ENCODE measurements around the gene SPINK8.
"Not testable (repeated sequence)": the region's sequence is repeated elsewhere in the genome, so short reads cannot be mapped to it uniquely, and the experiment has no call there.

The SPINK8 gene

GRCh38 chr3:48333346-48334245 is at the start of gene SPINK8:
TSS of gene SPINK8 (minus strand) at chr3:48333661. CDS start at chr3:48328341, 5,320 bp downstream.
- peak; percentile 39 for DNase-seq

GRCh38 chr3:48372862-48373435 is 39.5 kb upstream of the SPINK8 start:
- DNase-seq: no peak

GRCh38 chr3:48372377-48372770 is 38.9 kb upstream of the SPINK8 start:
- DNase-seq: no peak

- DNase-seq: no peak
These were observed 38.4 kb upstream of the SPINK8 start, which contains the start of gene FBXW12 for GRCh38 chr3:48371651-48372376. TSS of gene FBXW12 (plus strand) at chr3:48372219. CDS start at chr3:48372768, 549 bp downstream.

GRCh38 chr3:48370333-48370713 is 36.9 kb upstream of the SPINK8 start:
- DNase-seq: no peak

GRCh38 chr3:48369693-48370332 is 36.4 kb upstream of the SPINK8 start:
- DNase-seq: no peak

- peak; percentile 47 for DNase-seq
These were observed 33.7 kb upstream of the SPINK8 start for GRCh38 chr3:48367201-48367600.

GRCh38 chr3:48364840-48365239 is 31.4 kb upstream of the SPINK8 start:
- peak; percentile 46 for DNase-seq

GRCh38 chr3:48361928-48362327 is 28.5 kb upstream of the SPINK8 start:
- no peak for DNase-seq

- no peak for DNase-seq
These were observed 23.0 kb upstream of the SPINK8 start for GRCh38 chr3:48356419-48356818.

- DNase-seq: no peak
These were observed 20.5 kb upstream of the SPINK8 start for GRCh38 chr3:48353987-48354386.

GRCh38 chr3:48352546-48352945 is 19.1 kb upstream of the SPINK8 start:
- DNase-seq: no peak

GRCh38 chr3:48347500-48347899 is 14.0 kb upstream of the SPINK8 start:
- DNase-seq: peak; percentile 38

GRCh38 chr3:48345946-48346572 is 12.6 kb upstream of the SPINK8 start:
- peak; percentile 31 for DNase-seq

GRCh38 chr3:48344867-48345507 is 11.5 kb upstream of the SPINK8 start:
- peak; percentile 18 for DNase-seq

- DNase-seq: no peak
These were observed 10.0 kb upstream of the SPINK8 start for GRCh38 chr3:48343432-48343831.

GRCh38 chr3:48338635-48339034 is 5.2 kb upstream of the SPINK8 start:
- DNase-seq: peak; percentile 67

GRCh38 chr3:48337536-48337935 is 4.1 kb upstream of the SPINK8 start:
- not testable (repeated sequence) for DNase-seq

- peak; percentile 75 for DNase-seq
These were observed 1.8 kb upstream of the SPINK8 start for GRCh38 chr3:48335286-48335685.

GRCh38 chr3:48334605-48335004 is 1.1 kb upstream of the SPINK8 start:
- no peak for DNase-seq

GRCh38 chr3:48331706-48332435 is 1.6 kb downstream of the SPINK8 start:
- DNase-seq: not testable (repeated sequence)
